Loucy (cell line): ENCODE results near the gene GDPD2.

Experiments
- H2AFZ ChIP-seq: fragments of 200-600 bp; sonication (generic); 2 replicates; pipeline ENCODE4 v1.6.0; 2016; ENCODE audit warnings: antibody characterized with exemption, mild to moderate bottlenecking, low read length, moderate library complexity
- H3F3A ChIP-seq: fragments of 200-600 bp; 2 replicates; pipeline ENCODE4 v1.6.0; 2016; ENCODE audit warnings: antibody characterized with exemption, low read depth, mild to moderate bottlenecking
- H3K27me3 ChIP-seq: fragments of 200-600 bp; sonication (generic); 2 replicates; pipeline ENCODE4 v1.6.1; 2014; ENCODE audit warnings: low read length, mild to moderate bottlenecking; ENCODE audit not compliant: insufficient read depth, poor library complexity, severe bottlenecking
- H3K36me3 ChIP-seq: fragments of 200-600 bp; sonication (generic); 2 replicates; pipeline ENCODE4 v1.6.1; 2016; ENCODE audit warnings: low read length; ENCODE audit not compliant: insufficient read depth
- H3K4me1 ChIP-seq: fragments of 200-600 bp; sonication (generic); 2 replicates; pipeline ENCODE4 v1.5.1; 2014; ENCODE audit warnings: low read length, mild to moderate bottlenecking; ENCODE audit not compliant: insufficient read depth, poor library complexity, severe bottlenecking
- H3K4me2 ChIP-seq: fragments of 200-600 bp; sonication (generic); 2 replicates; pipeline ENCODE4 v1.6.0; 2014; ENCODE audit warnings: antibody characterized with exemption, low read length, low read depth, mild to moderate bottlenecking; ENCODE audit not compliant: poor library complexity, severe bottlenecking
- H3K4me3 ChIP-seq: fragments of 200-600 bp; sonication (generic); 2 replicates; pipeline ENCODE4 v1.5.1; 2014; ENCODE audit warnings: low read length, mild to moderate bottlenecking, mixed read lengths; ENCODE audit not compliant: poor library complexity, severe bottlenecking
- H3K79me2 ChIP-seq: fragments of 200-600 bp; sonication (generic); 2 replicates; pipeline ENCODE4 v1.6.1; 2014; ENCODE audit warnings: low read length; ENCODE audit not compliant: insufficient read depth
- H3K9ac ChIP-seq: fragments of 200-600 bp; sonication (generic); 2 replicates; pipeline ENCODE4 v1.6.0; 2014; ENCODE audit warnings: mild to moderate bottlenecking, low read depth, low read length, moderate library complexity; ENCODE audit not compliant: poor library complexity, severe bottlenecking
- H3K9me2 ChIP-seq: fragments of 200-600 bp; sonication (generic); replicated peaks from 2 replicates; pipeline ENCODE4 v1.6.1; 2016; ENCODE audit warnings: low read depth, low read length, mixed read lengths
- H3K9me3 ChIP-seq: fragments of 200-600 bp; sonication (generic); 2 replicates; pipeline ENCODE4 v1.6.1; 2014; ENCODE audit warnings: mild to moderate bottlenecking, antibody characterized with exemption, low read length, low read depth; ENCODE audit not compliant: insufficient read depth
- H4K20me1 ChIP-seq: fragments of 200-600 bp; sonication (generic); 2 replicates; pipeline ENCODE4 v1.6.0; 2014; ENCODE audit warnings: antibody characterized with exemption, low read length, mild to moderate bottlenecking; ENCODE audit not compliant: insufficient read depth, poor library complexity, severe bottlenecking
- EZH2phosphoT487 ChIP-seq: fragments of 200-600 bp; IDR thresholded peaks from 2 replicates; pipeline ENCODE4 v1.6.1; 2018; ENCODE audit warnings: antibody characterized with exemption, mild to moderate bottlenecking, moderate library complexity, borderline replicate concordance
- TF ChIP-seq, protein P1 (sequence below): fragments of 200-600 bp; sonication (generic); conservative IDR thresholded peaks from 2 replicates; pipeline ENCODE4 v1.5.1; 2014; ENCODE audit warnings: mild to moderate bottlenecking, antibody characterized with exemption, low read length

The GDPD2 gene

DNA sequence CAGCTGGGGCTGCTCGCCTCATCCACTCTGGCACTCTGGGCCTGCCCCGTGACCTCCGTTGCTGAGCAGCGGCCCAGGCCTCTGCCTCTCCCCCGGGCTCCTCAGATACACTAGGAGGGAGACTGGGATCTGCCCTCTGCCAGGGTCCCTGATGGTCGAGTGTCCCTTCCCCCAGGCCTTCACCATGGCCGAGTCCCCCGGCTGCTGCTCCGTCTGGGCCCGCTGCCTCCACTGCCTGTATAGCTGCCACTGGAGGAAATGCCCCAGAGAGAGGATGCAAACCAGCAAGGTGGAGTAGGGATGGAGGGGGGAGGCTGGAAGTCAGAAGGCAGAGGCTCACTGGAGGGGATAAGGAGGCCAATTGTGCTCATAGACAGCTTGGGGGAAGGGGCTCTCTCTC is 1.7 kb downstream of the GDPD2 start:
- no peak overlapping the region for H2AFZ ChIP-seq
- no peaks in the 10 kb centered on the region for H3F3A ChIP-seq
- H3K27me3 ChIP-seq: no peaks in the 10 kb centered on the region
- peaks cover 16% of the 10 kb centered on the region; the same call in 1 of the 2 replicates for H3K36me3 ChIP-seq
- TF ChIP-seq, protein P1, sequence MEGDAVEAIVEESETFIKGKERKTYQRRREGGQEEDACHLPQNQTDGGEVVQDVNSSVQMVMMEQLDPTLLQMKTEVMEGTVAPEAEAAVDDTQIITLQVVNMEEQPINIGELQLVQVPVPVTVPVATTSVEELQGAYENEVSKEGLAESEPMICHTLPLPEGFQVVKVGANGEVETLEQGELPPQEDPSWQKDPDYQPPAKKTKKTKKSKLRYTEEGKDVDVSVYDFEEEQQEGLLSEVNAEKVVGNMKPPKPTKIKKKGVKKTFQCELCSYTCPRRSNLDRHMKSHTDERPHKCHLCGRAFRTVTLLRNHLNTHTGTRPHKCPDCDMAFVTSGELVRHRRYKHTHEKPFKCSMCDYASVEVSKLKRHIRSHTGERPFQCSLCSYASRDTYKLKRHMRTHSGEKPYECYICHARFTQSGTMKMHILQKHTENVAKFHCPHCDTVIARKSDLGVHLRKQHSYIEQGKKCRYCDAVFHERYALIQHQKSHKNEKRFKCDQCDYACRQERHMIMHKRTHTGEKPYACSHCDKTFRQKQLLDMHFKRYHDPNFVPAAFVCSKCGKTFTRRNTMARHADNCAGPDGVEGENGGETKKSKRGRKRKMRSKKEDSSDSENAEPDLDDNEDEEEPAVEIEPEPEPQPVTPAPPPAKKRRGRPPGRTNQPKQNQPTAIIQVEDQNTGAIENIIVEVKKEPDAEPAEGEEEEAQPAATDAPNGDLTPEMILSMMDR: no peak
- no peak for TF ChIP-seq EZH2phosphoT487
- no peak overlapping the region for H3K4me3 ChIP-seq
- H3K9me3 ChIP-seq: no peaks in the 10 kb centered on the region
- H3K4me2 ChIP-seq: no peak overlapping the region
- no peak overlapping the region for H3K9ac ChIP-seq
- no peaks in the 10 kb centered on the region for H3K79me2 ChIP-seq
- no peaks in the 10 kb centered on the region for H3K9me2 ChIP-seq
- no peaks in the 10 kb centered on the region for H4K20me1 ChIP-seq
- no peaks in the 10 kb centered on the region for H3K4me1 ChIP-seq

GRCh38 chrX:70426286-70427278 is 3.5 kb downstream of the GDPD2 start:
- Histone ChIP-seq H4K20me1 (no peaks in the 10 kb centered on the region), H3K36me3 (no peaks in the 10 kb centered on the region), H3K27me3 (no peaks in the 10 kb centered on the region), H3K79me2 (no peaks in the 10 kb centered on the region), H3K9me2 (no peaks in the 10 kb centered on the region), H3K4me3 (no peak overlapping the region), H2AFZ (no peak overlapping the region), H3K9ac (no peak overlapping the region), H3K9me3 (no peaks in the 10 kb centered on the region), H3K4me1 (no peaks in the 10 kb centered on the region), H3F3A (no peaks in the 10 kb centered on the region), H3K4me2 (no peak overlapping the region)
- no peak for TF ChIP-seq EZH2phosphoT487
- TF ChIP-seq, protein P1: no peak

GRCh38 chrX:70427365-70427764 is 4.3 kb downstream of the GDPD2 start:
- H3K4me3 ChIP-seq: no peak overlapping the region
- H2AFZ ChIP-seq: no peak overlapping the region
- H3K9me2 ChIP-seq: no peaks in the 10 kb centered on the region
- no peaks in the 10 kb centered on the region for H4K20me1 ChIP-seq
- no peak for TF ChIP-seq EZH2phosphoT487
- TF ChIP-seq, protein P1: no peak
- H3K36me3 ChIP-seq: no peaks in the 10 kb centered on the region
- no peak overlapping the region for H3K4me2 ChIP-seq
- no peaks in the 10 kb centered on the region for H3K79me2 ChIP-seq
- H3K4me1 ChIP-seq: no peaks in the 10 kb centered on the region
- H3K9ac ChIP-seq: no peak overlapping the region
- H3F3A ChIP-seq: no peaks in the 10 kb centered on the region
- H3K27me3 ChIP-seq: no peaks in the 10 kb centered on the region
- no peaks in the 10 kb centered on the region for H3K9me3 ChIP-seq
